ENCODE results near the gene CATSPERD. TPM values are rescaled to one million over a fixed set of nuclear protein-coding genes. Genes with fewer than 3 reads are reported as not detected.

Gene CATSPERD
- total and polyA plus RNA-seq, 8 donors, result not detected

DNA sequence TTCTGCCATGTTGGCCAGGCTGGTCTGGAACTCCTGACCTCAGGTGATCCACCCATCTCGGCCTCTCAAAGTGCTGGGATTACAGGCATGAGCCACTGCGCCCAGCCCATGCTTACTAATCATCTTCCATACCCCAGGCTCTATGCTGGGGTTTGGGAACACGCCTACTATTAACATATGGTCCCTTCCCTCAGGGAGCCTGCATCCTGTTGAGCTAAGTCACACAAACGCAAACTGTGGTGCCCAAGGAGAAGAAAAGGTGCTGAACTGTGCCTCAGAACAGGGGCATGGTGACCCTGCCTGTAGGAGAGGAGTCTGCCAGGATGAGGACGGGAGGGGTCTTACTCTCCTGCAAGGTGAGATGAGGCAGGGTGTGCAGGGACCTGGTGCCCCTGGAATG is 45.7 kb upstream of the CATSPERD start:
- no peak for TF ChIP-seq EP300 (IDR thresholded peaks at IDR 0.05)
- TF ChIP-seq, protein P1, sequence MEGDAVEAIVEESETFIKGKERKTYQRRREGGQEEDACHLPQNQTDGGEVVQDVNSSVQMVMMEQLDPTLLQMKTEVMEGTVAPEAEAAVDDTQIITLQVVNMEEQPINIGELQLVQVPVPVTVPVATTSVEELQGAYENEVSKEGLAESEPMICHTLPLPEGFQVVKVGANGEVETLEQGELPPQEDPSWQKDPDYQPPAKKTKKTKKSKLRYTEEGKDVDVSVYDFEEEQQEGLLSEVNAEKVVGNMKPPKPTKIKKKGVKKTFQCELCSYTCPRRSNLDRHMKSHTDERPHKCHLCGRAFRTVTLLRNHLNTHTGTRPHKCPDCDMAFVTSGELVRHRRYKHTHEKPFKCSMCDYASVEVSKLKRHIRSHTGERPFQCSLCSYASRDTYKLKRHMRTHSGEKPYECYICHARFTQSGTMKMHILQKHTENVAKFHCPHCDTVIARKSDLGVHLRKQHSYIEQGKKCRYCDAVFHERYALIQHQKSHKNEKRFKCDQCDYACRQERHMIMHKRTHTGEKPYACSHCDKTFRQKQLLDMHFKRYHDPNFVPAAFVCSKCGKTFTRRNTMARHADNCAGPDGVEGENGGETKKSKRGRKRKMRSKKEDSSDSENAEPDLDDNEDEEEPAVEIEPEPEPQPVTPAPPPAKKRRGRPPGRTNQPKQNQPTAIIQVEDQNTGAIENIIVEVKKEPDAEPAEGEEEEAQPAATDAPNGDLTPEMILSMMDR (IDR thresholded peaks at IDR 0.05), result no peak
- no peak for TF ChIP-seq POLR2A (IDR thresholded peaks at IDR 0.05)
- TF ChIP-seq POLR2AphosphoS5 (IDR thresholded peaks at IDR 0.05), result no peak

DNA sequence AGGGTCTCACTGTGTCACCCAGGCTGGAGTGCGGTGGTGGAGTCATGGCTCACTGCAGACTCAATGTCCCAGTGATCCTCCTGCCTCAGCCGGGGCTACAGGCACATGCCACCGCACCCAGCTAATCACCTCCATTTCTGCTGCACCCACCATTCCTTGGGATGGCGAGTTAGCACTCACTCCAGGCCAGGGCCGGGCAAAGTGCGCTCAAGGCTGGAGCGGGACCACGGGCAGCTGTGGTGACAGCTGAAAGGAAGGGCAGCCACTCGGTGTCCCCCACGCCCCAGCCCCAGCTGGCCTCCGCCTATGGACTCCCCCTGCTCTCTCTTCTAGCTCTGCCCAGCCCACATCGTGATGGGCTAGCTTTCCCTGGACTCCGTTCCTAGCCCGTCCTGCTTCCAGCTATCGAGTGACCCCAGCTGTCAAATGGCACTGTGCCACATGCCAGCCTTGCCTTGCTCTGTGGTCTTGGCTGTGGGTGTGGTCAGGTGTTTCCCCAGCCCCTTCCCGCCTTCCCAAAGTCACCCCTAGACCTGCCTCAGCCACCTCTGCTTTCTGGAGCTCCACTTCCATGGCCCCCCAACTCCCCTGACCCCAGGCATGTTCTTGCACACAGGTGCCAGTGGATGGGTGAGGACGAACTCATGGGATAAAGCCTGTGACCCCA is 44.2 kb upstream of the CATSPERD start:
- Histone ChIP-seq H3K4me1 (peaks cover 11 to 23% (median 21%) of the 10 kb centered on the region in 4 donors), H3K27me3 (no peaks in the 10 kb centered on the region), H3K9me3 (no peaks in the 10 kb centered on the region), H3K4me3 (no peak overlapping the region), H3K27ac (no peak overlapping the region), H3K36me3 (peaks cover 0 to 26% (median 24%) of the 10 kb centered on the region in 4 donors)
- TF ChIP-seq POLR2AphosphoS5 (IDR thresholded peaks at IDR 0.05) (no peak), POLR2A (IDR thresholded peaks at IDR 0.05) (no peak), EP300 (IDR thresholded peaks at IDR 0.05) (no peak)
- TF ChIP-seq, protein P1 (IDR thresholded peaks at IDR 0.05), result no peak
- DNase-seq, result no peak
- WGBS, 5 donors, result 50 to 69% (median 54%) methylated on average over 14 to 17 of the region's 17 CpGs
- intact Hi-C loops (cut with DNase I; ENCODE audit: low total_unique reads), result no loop called here

More for the DNA sequence above, 45.7 kb upstream of the CATSPERD start:
- intact Hi-C loops (cut with DNase I; ENCODE audit: low total_unique reads), result no loop called here
- Histone ChIP-seq H3K4me3 (no peak overlapping the region), H3K4me1 (peaks cover 7 to 17% (median 15%) of the 10 kb centered on the region in 4 donors), H3K36me3 (peaks cover 5 to 39% (median 36%) of the 10 kb centered on the region in 4 donors), H3K9me3 (no peaks in the 10 kb centered on the region), H3K27ac (no peak overlapping the region), H3K27me3 (no peaks in the 10 kb centered on the region)
- 80 to 85% (median 84%) methylated on average over 5 of the region's 5 CpGs for WGBS, 5 donors
- DNase-seq, result no peak

DNA sequence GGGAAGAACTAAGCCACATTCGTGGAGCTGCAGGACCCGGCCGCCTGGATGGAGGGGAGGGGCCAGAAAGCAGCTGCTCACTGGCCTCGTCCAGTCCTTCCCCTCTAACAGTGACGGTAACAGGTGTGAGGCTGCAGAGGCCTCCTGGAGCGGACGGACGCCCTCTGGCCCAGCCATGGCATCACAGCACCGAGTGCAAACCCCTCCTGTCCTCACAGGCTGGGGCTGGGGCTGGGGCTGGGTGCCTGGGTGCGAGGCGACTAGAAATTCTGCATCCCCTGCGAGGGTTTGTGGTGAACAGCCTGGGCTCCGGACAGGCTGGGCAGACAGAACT is 43.7 kb upstream of the CATSPERD start:
- H3K27ac ChIP-seq, result no peak overlapping the region
- intact Hi-C loops (cut with DNase I; ENCODE audit: low total_unique reads), result no loop called here
- no peaks in the 10 kb centered on the region for H3K27me3 ChIP-seq
- peaks cover 0 to 21% (median 19%) of the 10 kb centered on the region in 4 donors for H3K36me3 ChIP-seq
- H3K4me1 ChIP-seq, result peaks cover 13 to 26% (median 24%) of the 10 kb centered on the region in 4 donors
- no peak for DNase-seq
- 53 to 71% (median 59%) methylated on average over 8 to 13 of the region's 13 CpGs for WGBS, 5 donors
- TF ChIP-seq, protein P1 (IDR thresholded peaks at IDR 0.05), result no peak
- H3K4me3 ChIP-seq, result no peak overlapping the region
- no peaks in the 10 kb centered on the region for H3K9me3 ChIP-seq

DNA sequence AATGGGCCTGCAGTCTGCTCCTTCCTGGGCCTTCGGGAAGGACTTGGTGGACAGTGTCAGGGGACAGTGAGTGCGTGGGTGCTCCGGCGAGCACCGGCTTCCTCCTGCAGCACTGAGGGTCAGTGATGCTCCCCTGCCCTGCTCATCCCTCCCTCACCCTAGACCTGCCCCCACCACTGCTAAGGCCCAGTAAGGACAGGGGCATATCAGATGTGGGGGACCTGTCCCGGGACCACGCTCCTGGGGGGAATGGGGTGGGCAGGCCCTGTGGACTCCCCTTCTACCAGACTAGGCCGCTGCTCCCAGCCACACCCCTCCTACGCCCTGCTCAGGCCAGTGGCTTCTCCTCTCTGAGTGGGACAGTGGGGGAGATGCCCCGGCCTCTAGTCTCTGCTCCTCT is 43.3 kb upstream of the CATSPERD start:
- H3K4me3 ChIP-seq, result no peak overlapping the region
- TF ChIP-seq POLR2A (IDR thresholded peaks at IDR 0.05) (no peak), EP300 (IDR thresholded peaks at IDR 0.05) (no peak), POLR2AphosphoS5 (IDR thresholded peaks at IDR 0.05) (no peak)
- TF ChIP-seq, protein P1 (IDR thresholded peaks at IDR 0.05), result no peak
- H3K27me3 ChIP-seq, result no peaks in the 10 kb centered on the region
- DNase-seq, result no peak
- intact Hi-C loops (cut with DNase I; ENCODE audit: low total_unique reads), result no loop called here
- H3K9me3 ChIP-seq, result no peaks in the 10 kb centered on the region
- H3K27ac ChIP-seq, result no peak overlapping the region
- peaks cover 13 to 26% (median 24%) of the 10 kb centered on the region in 4 donors for H3K4me1 ChIP-seq
- 89 to 94% (median 90%) methylated on average over 10 of the region's 10 CpGs for WGBS, 5 donors
- H3K36me3 ChIP-seq, result peaks cover 0 to 17% (median 15%) of the 10 kb centered on the region in 4 donors
